ENCODE results near the gene MMP11. TPM values are rescaled to one million over a fixed set of nuclear protein-coding genes. Genes with fewer than 3 reads are reported as not detected.
"Not testable (repeated sequence)": the region's sequence is repeated elsewhere in the genome, so short reads cannot be mapped to it uniquely, and the experiment has no call there.

MMP11 gene
- 5.3 and 6.8 TPM in 2 replicates for total RNA-seq

GRCh38 chr22:23772649-23773473, at the start of gene MMP11:
Gene MMP11, plus strand, starts transcription at chr22:23772849. Its CDS starts 22 bp downstream, at chr22:23772871.
- peak in 1 of 2 donors; percentile 49 for DNase-seq (ENCODE audit: low read depth in 2 of 2)

- not testable (repeated sequence) for DNase-seq (ENCODE audit: low read depth in 2 of 2)
These were observed 44.5 kb upstream of the MMP11 start for GRCh38 chr22:23728108-23728507.

GRCh38 chr22:23737696-23738095, 35.0 kb upstream of the MMP11 start:
- DNase-seq (ENCODE audit: low read depth in 2 of 2), result no peak

GRCh38 chr22:23742505-23743264, 30.0 kb upstream of the MMP11 start:
- no peak for DNase-seq (ENCODE audit: low read depth in 2 of 2)

GRCh38 chr22:23743303-23743705, 29.3 kb upstream of the MMP11 start:
- DNase-seq (ENCODE audit: low read depth in 2 of 2), result no peak

GRCh38 chr22:23744001-23744400, 28.6 kb upstream of the MMP11 start:
- DNase-seq (ENCODE audit: low read depth in 2 of 2), result no peak

- no peak for DNase-seq (ENCODE audit: low read depth in 2 of 2)
These were observed 28.2 kb upstream of the MMP11 start for GRCh38 chr22:23744485-23744884.

- no peak for DNase-seq (ENCODE audit: low read depth in 2 of 2)
These were observed 26.9 kb upstream of the MMP11 start for GRCh38 chr22:23745791-23746190.

GRCh38 chr22:23749841-23750301, 22.8 kb upstream of the MMP11 start:
- peak in 1 of 2 donors; percentile 43 for DNase-seq (ENCODE audit: low read depth in 2 of 2)

GRCh38 chr22:23750367-23750713, 22.3 kb upstream of the MMP11 start:
- DNase-seq (ENCODE audit: low read depth in 2 of 2), result no peak

- DNase-seq (ENCODE audit: low read depth in 2 of 2), result peak; percentile 48 to 85
These were observed 21.8 kb upstream of the MMP11 start, which contains the start of gene ZNF70 for GRCh38 chr22:23750714-23751440. Gene ZNF70, minus strand, starts transcription at chr22:23751112. Its CDS starts 5,972 bp downstream, at chr22:23745140.

- no peak for DNase-seq (ENCODE audit: low read depth in 2 of 2)
These were observed 21.1 kb upstream of the MMP11 start for GRCh38 chr22:23751441-23751996.

GRCh38 chr22:23752090-23752691, 20.5 kb upstream of the MMP11 start:
- no peak for DNase-seq (ENCODE audit: low read depth in 2 of 2)

- no peak for DNase-seq (ENCODE audit: low read depth in 2 of 2)
These were observed 19.9 kb upstream of the MMP11 start for GRCh38 chr22:23752750-23753149.

GRCh38 chr22:23753385-23753784, 19.3 kb upstream of the MMP11 start:
- DNase-seq (ENCODE audit: low read depth in 2 of 2), result no peak

- no peak for DNase-seq (ENCODE audit: low read depth in 2 of 2)
These were observed 18.3 kb upstream of the MMP11 start, which contains the start of gene VPREB3 for GRCh38 chr22:23754220-23754919. Gene VPREB3, minus strand, starts transcription at chr22:23754425. Its CDS starts 62 bp downstream, at chr22:23754363.

GRCh38 chr22:23754980-23755636, 17.5 kb upstream of the MMP11 start:
- peak; percentile 71 to 80 for DNase-seq (ENCODE audit: low read depth in 2 of 2)

GRCh38 chr22:23755711-23756110, 16.9 kb upstream of the MMP11 start:
- no peak for DNase-seq (ENCODE audit: low read depth in 2 of 2)

- no peak for DNase-seq (ENCODE audit: low read depth in 2 of 2)
These were observed 15.8 kb upstream of the MMP11 start for GRCh38 chr22:23756891-23757290.

- DNase-seq (ENCODE audit: low read depth in 2 of 2), result no peak
These were observed 13.1 kb upstream of the MMP11 start for GRCh38 chr22:23759566-23759965.

Data from dermis microvascular lymphatic vessel endothelial cell (primary cell).